GM19372 (cell line): ENCODE data around the gene CDH23.

Experiments used
- ATAC-seq: cut with Tn5 transposase; IDR thresholded peaks from one replicate; pipeline ENCODE4 v1.9.1; 2021; ENCODE audit warnings: mild to moderate bottlenecking, low read depth, moderate library complexity; ENCODE audit not compliant: unreplicated experiment

Gene CDH23

GRCh38 chr10:71509444-71509843, 112.7 kb downstream of the CDH23 start:
- ATAC-seq = no peak

- ATAC-seq = no peak
These were observed 114.5 kb downstream of the CDH23 start for GRCh38 chr10:71511206-71511605.

GRCh38 chr10:71512312-71512711, 115.6 kb downstream of the CDH23 start:
- ATAC-seq = no peak

GRCh38 chr10:71512761-71513539, 116.2 kb downstream of the CDH23 start:
- no peak for ATAC-seq

GRCh38 chr10:71513540-71513853, 116.8 kb downstream of the CDH23 start:
- ATAC-seq = no peak

- ATAC-seq = no peak
These were observed 117.2 kb downstream of the CDH23 start for GRCh38 chr10:71513936-71514335.

- ATAC-seq = no peak
These were observed 118.9 kb downstream of the CDH23 start for GRCh38 chr10:71515531-71516172.

- ATAC-seq = no peak
These were observed 120.2 kb downstream of the CDH23 start for GRCh38 chr10:71516890-71517289.

- no peak for ATAC-seq
These were observed 120.8 kb downstream of the CDH23 start for GRCh38 chr10:71517298-71518169.

GRCh38 chr10:71520042-71520441, 123.3 kb downstream of the CDH23 start:
- ATAC-seq = no peak

GRCh38 chr10:71521504-71522441, 125.1 kb downstream of the CDH23 start:
- no peak for ATAC-seq

- no peak for ATAC-seq
These were observed 125.9 kb downstream of the CDH23 start for GRCh38 chr10:71522442-71523144.

- no peak for ATAC-seq
These were observed 127.0 kb downstream of the CDH23 start for GRCh38 chr10:71523756-71524155.

- ATAC-seq = no peak
These were observed 128.4 kb downstream of the CDH23 start for GRCh38 chr10:71525092-71525491.

- ATAC-seq = no peak
These were observed 129.0 kb downstream of the CDH23 start for GRCh38 chr10:71525721-71526120.

GRCh38 chr10:71526653-71527052, 129.9 kb downstream of the CDH23 start:
- ATAC-seq = no peak

- ATAC-seq = no peak
These were observed 130.4 kb downstream of the CDH23 start for GRCh38 chr10:71527135-71527534.

GRCh38 chr10:71528371-71529206, 131.9 kb downstream of the CDH23 start:
- ATAC-seq = no peak
